Measurements from ENCODE around the gene MPRIP. TPM values are rescaled to one million over a fixed set of nuclear protein-coding genes. Genes with fewer than 3 reads are reported as not detected.
A peak's percentile ranks its signal among the peaks of the same experiment; 100 is the strongest.

The MPRIP gene
- total RNA-seq, 1 donor from 2014 or later, result 224 TPM

GRCh38 chr17:17109907-17110306, 67.7 kb downstream of the MPRIP start:
- DNase-seq (ENCODE audit: low spot score in 2 of 2, unreplicated experiment in 2 of 2), result no peak
- Mint-ChIP-seq H3K9me3 (no peaks in the 10 kb centered on the region), H3K36me3 (peaks cover 3% of the 10 kb centered on the region), H3K4me1 (peaks cover 29% of the 10 kb centered on the region), H3K27ac (peak overlapping the region; percentile 62), H3K4me3 (no peak overlapping the region), H3K27me3 (ENCODE audit: low read depth) (no peaks in the 10 kb centered on the region)
- TF ChIP-seq CTCF (IDR thresholded peaks at IDR 0.05; ENCODE audit: unreplicated experiment), result no peak

- H3K36me3 Mint-ChIP-seq, result peaks cover 3% of the 10 kb centered on the region
- H3K27ac Mint-ChIP-seq, result no peak overlapping the region
- H3K4me3 Mint-ChIP-seq, result no peak overlapping the region
- peaks cover 31% of the 10 kb centered on the region for H3K4me1 Mint-ChIP-seq
- no peaks in the 10 kb centered on the region for H3K27me3 Mint-ChIP-seq (ENCODE audit: low read depth)
- H3K9me3 Mint-ChIP-seq, result no peaks in the 10 kb centered on the region
- no peak for DNase-seq (ENCODE audit: low spot score in 2 of 2, unreplicated experiment in 2 of 2)
- TF ChIP-seq CTCF (IDR thresholded peaks at IDR 0.05; ENCODE audit: unreplicated experiment), result no peak
Measured at GRCh38 chr17:17110520-17110919, 68.3 kb downstream of the MPRIP start.

DNA sequence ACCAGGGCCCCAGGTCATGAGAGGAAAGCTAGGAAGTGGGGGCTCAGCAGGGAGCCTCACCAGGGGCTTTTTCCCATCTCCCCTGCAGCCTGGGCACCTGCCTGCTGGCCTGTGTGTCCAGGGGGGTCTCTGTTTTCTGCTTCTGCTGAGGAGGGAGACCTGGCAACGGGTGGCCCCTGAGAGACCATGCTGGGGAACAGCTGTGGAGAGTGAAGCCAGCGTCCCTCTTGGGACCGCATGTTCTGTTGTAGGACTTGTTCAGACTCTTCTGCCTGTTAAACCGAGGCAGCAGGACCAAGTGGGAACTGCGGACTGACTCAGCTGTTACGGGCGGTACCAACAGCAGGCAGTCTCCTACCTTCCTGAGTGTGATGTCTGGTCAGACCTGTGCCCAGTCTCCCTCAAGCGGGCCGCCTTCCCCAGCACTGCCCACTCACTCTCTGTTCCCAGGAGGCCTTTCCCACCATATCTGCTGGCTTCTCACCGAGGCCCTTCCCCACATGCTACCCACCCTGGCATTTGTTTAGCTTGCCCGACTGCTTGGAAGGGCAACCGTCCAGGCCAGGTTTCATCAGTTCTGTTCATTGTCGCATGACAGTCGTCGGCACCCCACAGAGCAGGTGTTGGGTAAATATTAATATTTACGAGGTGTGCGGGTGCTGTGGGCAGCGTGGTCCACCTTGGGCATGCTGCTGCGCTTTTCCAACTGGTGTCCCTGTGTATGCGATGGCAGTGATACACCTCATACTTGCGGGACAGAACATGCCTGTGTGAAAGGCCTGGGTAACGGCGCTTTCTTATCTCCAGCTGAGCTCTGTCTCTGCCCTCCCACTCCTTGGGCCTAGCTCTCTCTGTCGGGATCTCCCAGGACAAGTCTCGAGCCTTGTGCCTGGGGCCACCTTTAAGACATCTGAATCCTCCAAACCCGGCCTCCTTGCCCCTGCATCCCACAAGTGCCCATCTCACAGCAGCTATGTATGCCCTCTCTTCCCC, 69.4 kb downstream of the MPRIP start:
- TF ChIP-seq CTCF (IDR thresholded peaks at IDR 0.05; ENCODE audit: unreplicated experiment), result no peak

GRCh38 chr17:17112628-17113200, 70.5 kb downstream of the MPRIP start:
- H3K4me3 Mint-ChIP-seq, result no peak overlapping the region
- peaks cover 27% of the 10 kb centered on the region for H3K4me1 Mint-ChIP-seq
- no peak for DNase-seq (ENCODE audit: low spot score in 2 of 2, unreplicated experiment in 2 of 2)
- H3K9me3 Mint-ChIP-seq, result no peaks in the 10 kb centered on the region
- no peak overlapping the region for H3K27ac Mint-ChIP-seq
- TF ChIP-seq CTCF (IDR thresholded peaks at IDR 0.05; ENCODE audit: unreplicated experiment), result no peak
- H3K27me3 Mint-ChIP-seq (ENCODE audit: low read depth), result no peaks in the 10 kb centered on the region
- no peaks in the 10 kb centered on the region for H3K36me3 Mint-ChIP-seq

More for the DNA sequence above, 69.4 kb downstream of the MPRIP start:
- Mint-ChIP-seq H3K27me3 (ENCODE audit: low read depth) (no peaks in the 10 kb centered on the region), H3K9me3 (no peaks in the 10 kb centered on the region), H3K4me3 (no peak overlapping the region), H3K4me1 (peaks cover 33% of the 10 kb centered on the region), H3K36me3 (no peaks in the 10 kb centered on the region), H3K27ac (no peak overlapping the region)
- no peak for DNase-seq (ENCODE audit: low spot score in 2 of 2, unreplicated experiment in 2 of 2)

DNA sequence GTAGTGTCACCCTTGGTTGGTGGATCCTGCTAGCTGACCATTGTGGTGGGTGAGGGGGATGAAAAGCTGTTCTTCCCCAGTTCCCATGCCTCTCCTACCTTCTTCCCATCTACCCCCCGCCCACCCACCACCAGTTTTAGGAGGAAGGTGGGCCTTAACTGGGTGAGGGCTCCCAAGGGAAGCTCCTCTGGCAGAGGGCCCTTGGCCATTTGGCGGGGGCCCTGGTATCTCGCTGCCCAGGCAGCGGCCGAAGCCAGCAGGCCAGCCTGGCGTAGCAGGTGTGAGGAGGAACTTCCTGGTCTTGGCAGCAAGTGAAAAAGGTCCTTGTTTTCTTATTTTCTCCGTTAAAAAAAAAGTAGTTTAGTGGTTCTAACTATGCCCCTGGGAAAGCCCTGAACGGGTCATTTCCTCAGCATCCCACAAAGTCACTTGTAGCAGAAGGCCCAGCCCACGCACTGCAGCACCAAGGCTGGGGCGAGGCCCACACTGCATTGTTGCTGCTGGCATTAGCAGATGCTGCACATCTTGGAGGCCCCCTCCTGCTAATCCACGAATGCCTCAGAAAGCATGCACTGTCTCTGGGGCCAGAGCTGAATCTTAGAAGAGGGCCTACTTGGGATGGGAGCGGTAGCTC, 72.5 kb downstream of the MPRIP start:
- Mint-ChIP-seq H3K27ac (no peak overlapping the region), H3K36me3 (no peaks in the 10 kb centered on the region), H3K4me3 (no peak overlapping the region), H3K9me3 (no peaks in the 10 kb centered on the region), H3K4me1 (peaks cover 13% of the 10 kb centered on the region), H3K27me3 (ENCODE audit: low read depth) (no peaks in the 10 kb centered on the region)
- no peak for DNase-seq (ENCODE audit: low spot score in 2 of 2, unreplicated experiment in 2 of 2)
- TF ChIP-seq CTCF (IDR thresholded peaks at IDR 0.05; ENCODE audit: unreplicated experiment), result no peak

All from mesothelial cell of epicardium (in vitro differentiated cells).